GM18505 (cell line): ENCODE measurements around the gene NFATC4.

Experiments used
- ATAC-seq: cut with Tn5 transposase; IDR thresholded peaks from one replicate; pipeline ENCODE4 v1.9.1; 2021; ENCODE audit not compliant: unreplicated experiment
- POLR2A ChIP-seq: IDR thresholded peaks from 4 replicates; pipeline ENCODE4 v1.6.1; 2011; ENCODE audit warnings: borderline replicate concordance; ENCODE audit not compliant: insufficient read depth, insufficient read length; ENCODE audit errors: extremely low read depth

NFATC4 gene

DNA sequence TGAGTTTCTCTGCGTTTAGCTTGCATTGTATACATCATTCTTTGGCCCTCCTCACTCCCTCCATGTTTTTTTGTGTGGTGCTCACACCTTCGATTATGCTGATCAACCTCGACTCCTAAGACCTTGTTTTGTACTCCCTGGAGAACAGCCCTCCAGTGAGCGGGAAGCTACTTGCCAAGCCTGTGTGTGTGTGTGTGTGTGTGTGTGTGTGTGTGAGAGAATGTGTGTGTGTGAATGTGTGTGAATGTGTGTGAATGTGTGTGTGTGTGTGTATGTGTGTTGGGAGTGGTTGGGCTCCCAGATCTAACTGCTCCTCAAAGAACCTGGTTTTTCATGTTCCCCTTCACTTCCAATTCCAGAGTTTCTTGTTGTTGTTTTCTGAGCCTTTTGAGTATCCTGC, 36.8 kb downstream of the NFATC4 start:
- TF ChIP-seq POLR2A: no peak
- no peak for ATAC-seq

- no peak for ATAC-seq
- TF ChIP-seq POLR2A: no peak
These were observed 38.4 kb downstream of the NFATC4 start for GRCh38 chr14:24406416-24406815.

GRCh38 chr14:24407608-24408325, 39.8 kb downstream of the NFATC4 start:
- ATAC-seq: no peak
- no peak for TF ChIP-seq POLR2A

DNA sequence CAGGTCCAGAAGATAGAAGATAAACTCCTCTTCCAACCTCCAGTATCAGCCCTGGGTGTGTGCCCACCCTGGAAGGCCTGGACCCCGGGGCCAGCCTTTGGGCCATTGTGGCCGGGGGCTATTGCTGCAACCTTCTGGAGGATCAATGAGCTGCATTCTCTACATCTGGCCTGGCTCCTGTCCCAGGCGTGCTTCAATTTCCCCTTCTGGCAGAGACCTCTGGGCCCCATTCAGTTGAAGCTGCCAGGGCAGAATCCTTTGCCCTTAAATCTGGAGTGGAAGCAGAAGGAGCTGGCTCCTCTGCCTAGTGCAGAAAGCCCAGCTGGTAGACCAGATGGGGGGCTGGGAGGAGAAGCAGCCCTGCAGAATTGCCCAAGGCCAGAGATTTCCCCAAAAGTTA, 40.8 kb downstream of the NFATC4 start:
- no peak for TF ChIP-seq POLR2A
- no peak for ATAC-seq

DNA sequence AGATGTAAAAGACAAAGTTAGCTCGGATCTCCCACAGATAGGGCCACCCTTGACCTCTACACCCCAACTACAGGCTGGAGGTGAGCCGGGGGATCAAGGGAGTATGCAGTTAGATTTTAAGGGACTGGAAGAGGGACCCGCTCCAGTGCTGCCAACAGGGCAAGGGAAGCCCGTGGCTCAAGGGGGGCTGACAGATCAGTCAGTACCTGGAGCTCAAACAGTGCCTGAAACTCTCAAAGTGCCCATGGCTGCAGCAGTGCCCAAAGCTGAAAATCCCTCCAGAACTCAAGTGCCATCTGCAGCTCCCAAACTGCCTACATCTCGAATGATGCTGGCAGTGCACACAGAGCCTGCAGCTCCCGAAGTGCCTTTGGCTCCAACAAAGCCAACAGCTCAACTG, 41.2 kb downstream of the NFATC4 start:
- TF ChIP-seq POLR2A: no peak
- ATAC-seq: no peak

DNA sequence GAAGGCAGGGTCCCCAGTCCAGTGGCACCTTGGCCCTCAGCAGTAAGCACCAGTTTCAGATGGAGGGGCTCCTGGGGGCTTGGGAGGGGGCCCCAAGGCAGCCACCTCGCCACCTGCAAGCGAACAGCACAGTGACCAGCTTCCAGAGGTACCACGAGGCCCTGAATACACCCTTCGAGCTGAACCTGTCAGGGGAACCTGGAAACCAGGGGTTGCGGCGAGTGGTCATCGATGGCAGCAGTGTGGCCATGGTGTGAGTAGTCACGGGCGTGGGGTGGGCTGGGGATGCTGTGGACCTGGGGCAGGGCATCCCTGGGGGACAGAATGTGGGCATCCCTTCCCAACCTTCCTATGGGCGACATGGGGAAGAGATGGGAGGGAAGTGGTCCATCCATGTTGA, 42.0 kb downstream of the NFATC4 start:
- no peak for ATAC-seq
- TF ChIP-seq POLR2A: no peak

GRCh38 chr14:24411443-24412389, 43.7 kb downstream of the NFATC4 start:
- no peak for TF ChIP-seq POLR2A
- no peak for ATAC-seq

GRCh38 chr14:24414077-24414476, 46.1 kb downstream of the NFATC4 start:
- TF ChIP-seq POLR2A: no peak
- no peak for ATAC-seq

DNA sequence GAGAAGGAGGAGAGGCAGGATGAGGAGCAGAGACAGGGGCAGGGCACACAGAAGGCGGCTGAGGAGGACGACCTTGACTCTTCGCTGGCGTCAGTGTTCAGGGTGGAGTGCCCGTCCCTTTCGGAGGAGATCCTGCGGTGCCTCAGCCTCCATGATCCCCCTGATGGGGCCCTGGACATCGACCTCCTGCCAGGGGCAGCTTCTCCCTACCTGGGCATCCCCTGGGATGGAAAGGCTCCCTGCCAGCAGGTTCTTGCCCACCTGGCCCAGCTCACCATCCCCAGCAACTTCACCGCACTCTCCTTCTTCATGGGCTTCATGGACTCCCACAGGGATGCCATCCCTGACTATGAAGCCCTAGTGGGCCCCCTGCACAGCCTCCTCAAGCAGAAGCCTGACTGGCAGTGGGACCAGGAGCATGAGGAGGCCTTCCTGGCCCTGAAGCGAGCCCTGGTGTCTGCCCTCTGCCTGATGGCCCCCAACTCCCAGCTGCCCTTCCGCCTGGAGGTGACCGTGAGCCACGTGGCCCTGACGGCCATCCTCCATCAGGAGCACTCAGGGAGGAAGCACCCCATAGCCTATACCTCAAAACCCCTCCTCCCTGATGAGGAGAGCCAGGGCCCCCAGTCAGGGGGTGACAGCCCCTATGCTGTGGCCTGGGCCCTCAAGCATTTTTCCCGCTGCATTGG, 46.9 kb downstream of the NFATC4 start:
- no peak for TF ChIP-seq POLR2A
- no peak for ATAC-seq

GRCh38 chr14:24415421-24416253, 47.7 kb downstream of the NFATC4 start:
- TF ChIP-seq POLR2A: no peak
- ATAC-seq: no peak

DNA sequence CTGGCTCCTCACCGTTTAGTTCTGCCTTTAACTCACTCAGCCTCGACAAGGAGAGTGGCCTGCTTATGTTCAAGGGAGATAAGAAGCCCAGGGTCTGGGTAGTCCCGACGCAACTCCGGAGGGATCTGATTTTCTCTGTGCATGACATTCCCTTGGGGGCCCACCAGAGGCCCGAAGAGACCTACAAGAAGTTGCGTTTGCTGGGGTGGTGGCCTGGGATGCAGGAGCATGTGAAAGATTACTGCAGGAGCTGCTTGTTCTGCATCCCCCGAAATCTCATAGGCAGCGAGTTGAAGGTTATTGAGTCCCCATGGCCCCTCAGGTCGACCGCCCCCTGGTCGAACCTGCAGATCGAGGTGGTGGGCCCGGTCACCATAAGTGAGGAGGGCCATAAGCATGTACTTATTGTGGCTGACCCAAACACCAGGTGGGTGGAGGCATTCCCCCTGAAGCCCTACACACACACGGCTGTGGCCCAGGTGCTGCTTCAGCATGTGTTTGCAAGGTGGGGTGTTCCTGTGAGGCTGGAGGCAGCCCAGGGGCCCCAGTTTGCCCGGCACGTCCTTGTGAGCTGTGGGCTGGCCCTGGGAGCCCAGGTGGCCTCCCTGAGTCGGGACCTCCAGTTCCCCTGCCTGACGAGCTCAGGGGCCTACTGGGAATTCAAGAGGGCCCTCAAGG, 48.4 kb downstream of the NFATC4 start:
- no peak for ATAC-seq
- TF ChIP-seq POLR2A: no peak

DNA sequence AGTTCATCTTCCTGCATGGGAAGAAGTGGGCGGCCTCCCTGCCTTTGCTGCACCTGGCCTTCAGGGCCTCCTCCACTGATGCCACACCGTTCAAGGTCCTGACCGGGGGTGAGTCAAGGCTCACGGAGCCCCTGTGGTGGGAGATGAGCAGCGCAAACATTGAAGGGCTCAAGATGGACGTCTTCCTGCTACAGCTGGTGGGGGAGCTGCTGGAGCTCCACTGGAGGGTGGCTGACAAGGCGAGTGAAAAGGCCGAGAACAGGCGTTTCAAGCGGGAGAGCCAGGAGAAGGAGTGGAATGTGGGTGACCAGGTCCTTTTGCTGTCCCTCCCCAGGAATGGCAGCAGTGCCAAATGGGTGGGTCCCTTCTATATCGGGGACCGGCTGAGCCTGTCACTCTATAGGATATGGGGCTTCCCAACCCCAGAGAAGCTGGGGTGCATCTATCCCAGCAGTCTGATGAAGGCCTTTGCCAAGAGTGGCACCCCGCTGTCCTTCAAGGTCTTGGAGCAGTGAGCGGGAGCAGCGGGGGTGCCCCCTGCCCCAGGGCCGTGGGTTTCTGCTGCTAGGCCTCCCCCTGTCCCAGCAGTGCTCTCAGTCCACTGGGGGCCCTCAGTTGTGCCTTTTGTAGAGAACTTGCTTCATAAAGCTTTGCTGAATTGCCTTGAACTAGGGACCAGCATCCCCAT, 49.1 kb downstream of the NFATC4 start:
- no peak for TF ChIP-seq POLR2A
- no peak for ATAC-seq
